GM18511 (cell line): ENCODE data around the gene SMIM13.

Experiments
- ATAC-seq: cut with Tn5 transposase; IDR thresholded peaks from one replicate; pipeline ENCODE4 v1.9.1; 2021; ENCODE audit warnings: mild to moderate bottlenecking, moderate library complexity; ENCODE audit not compliant: unreplicated experiment

The SMIM13 gene

DNA sequence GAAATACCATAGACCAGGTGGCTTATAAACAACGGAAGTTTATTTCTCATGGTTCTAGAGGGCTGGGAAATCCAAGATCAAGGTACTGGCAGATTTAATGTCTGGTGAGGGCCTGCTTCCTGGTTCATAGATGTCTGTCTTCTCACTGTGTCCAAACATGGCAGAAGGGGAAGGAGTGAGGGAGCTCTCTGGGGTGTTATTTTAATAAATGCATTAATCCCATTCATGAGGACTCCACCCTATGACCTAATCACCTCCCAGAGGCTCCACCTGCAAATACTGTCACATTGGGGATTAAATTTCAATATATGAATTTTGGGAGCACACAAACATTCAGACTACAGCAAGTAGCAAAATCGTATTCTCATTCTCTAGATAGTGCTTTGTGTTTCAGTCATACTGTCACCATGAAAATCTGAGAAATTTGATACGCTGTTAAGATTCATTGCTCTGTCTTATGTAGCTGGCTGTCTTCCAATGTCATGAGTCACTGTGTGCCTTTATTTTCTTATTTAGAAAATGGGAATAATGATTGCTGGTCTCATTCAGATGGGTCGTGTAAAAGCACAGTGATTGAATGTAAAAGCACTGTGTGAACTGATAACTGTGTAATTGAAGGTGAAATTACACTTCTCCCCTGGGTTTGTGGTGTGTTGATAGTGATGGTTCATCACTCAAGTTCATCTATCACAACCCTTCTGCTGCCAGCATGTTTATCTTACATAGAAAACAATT is 26.8 kb downstream of the SMIM13 start:
- ATAC-seq, result no peak

DNA sequence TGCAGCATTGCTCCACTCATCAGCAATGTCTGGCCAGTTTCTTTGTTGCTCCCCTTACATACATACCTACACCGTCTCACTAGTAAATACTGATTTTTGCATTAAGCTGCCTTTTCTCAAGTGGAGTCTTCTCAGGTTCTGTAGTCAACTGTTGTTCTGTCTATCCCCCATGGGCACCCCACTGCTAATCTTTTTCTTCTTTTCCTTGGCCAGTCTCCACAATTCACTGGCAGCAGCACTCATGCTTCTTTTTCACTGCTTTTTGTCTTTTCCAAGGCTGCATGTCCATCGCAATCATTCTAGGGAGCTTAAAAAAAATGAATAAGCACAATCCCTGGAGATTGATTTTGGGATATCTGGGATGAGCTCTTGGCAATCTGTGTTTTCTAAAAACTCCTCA is 28.2 kb downstream of the SMIM13 start:
- ATAC-seq, result no peak

DNA sequence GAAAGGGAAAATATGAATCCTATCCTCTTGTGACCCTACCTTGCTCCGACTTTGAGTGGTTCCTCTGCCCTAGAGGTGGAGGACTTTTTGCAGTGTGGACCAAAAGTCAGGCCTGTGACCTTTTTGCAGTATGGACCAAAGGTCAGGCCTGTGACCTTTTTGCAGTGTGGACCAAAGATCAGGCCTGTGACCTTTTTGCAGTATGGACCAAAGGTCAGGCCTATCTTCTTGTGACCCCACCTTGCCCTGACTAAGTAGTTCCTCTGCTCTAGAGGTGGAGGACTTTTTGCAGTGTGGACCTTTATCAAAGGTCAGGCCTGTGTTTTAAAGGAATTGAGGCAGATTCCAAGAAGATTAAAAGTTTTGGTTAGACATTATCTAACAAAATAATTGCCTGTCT is 28.7 kb downstream of the SMIM13 start:
- no peak for ATAC-seq

DNA sequence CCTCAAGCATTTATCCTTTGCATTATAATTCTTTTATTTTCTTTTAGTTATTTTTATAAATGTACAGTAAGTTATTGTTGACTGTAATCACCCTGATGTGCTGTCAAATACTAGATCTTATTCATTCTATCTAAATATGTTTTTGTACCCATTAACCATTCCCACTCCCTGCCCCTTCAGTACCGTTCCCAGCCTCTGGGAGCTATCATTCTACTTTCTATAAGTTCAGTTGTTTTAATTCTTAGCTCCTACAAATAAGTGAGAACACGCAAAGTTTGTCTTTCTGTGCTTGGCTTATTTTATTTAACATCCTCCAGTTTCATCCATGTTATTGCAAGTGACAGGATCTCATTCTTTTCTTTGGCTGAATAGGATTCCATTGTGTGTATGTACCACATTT is 30.3 kb downstream of the SMIM13 start:
- ATAC-seq, result no peak

DNA sequence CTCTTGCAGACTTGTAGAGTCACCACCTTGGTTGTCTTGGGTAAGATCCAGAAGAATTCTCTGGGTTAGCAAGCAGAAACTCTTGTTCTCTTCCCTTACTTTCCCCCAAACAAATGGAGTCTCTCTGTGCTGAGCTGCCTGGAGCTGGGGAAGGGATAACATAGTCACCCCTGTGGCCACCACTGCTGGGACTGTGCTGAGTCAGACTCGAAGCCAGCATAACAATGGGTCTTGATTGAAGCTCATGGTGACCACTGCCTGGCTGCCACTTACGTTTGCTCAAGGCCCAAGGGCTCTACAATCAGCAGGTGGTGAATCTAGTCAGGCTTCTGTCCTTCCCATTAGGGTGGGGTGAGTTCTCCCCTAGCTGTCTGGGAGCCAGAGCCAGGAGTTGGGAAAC is 33.2 kb downstream of the SMIM13 start:
- ATAC-seq, result no peak

DNA sequence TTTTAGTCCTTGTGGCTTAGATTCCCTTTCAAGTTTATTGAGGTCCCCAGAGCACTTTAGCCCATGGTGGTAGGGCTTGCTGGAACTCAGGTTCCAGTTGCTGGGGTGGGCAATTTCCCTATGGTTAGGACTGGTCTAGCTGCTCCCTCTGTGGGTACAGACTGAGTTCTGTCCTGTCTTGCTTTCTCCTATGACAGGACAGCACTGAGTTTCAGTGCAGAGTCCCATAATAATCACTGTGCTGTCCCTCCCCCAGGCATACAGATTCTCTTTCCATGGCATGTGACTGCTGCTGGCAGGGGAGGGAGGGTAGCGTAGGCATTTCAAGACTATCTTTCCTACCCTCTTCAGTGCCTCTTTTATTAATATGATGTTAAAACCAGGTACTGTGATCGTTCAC is 35.0 kb downstream of the SMIM13 start:
- no peak for ATAC-seq

DNA sequence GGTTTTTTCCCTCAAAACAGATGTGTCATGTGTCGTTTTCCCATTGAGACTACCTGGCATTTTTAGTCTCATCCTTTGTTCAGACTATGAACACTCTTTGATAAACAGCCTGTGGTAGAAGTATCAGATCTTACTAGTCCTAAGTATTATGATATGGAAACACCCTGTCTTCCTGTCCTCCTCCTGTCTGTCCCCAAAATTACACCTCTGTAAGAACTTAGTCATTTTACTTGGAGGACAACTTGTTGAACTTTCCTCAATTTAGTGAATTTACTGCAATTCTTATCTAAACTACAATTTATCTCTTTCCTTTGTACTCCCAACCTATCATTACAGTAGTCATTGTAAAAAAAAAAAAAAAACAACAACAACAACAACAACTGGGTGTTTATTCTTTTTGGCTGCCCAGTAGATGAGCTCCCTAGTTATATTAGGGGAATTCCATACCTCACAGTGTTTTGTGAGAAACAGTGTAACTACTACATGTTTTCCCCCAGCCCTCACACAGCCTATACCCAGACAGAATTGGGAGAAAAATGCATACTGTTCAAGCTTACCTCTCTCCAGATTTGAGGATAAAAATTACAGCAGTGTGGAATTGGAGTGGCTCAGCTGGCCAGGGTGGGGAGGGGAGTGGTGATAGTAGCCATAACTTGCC is 36.4 kb downstream of the SMIM13 start:
- peak; percentile 57 for ATAC-seq

DNA sequence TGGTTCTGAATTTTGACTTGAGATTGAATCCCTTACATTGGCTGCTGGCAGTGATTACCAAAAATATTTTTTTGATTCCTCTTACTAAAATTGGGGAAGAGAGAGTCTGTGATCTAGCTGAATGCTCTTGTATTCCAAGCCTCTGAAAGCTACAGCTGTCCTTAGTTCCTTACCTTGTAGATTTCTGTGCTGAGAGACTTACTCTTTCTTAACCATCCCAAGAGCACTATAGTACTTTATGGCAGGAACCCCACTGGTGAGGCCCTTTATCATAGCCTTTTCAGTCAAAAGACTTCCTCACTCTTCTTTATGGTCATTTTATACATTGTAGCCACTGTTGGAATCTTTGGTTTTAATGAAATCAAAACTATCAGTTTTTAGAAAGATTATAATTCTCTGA is 37.0 kb downstream of the SMIM13 start:
- ATAC-seq, result no peak

DNA sequence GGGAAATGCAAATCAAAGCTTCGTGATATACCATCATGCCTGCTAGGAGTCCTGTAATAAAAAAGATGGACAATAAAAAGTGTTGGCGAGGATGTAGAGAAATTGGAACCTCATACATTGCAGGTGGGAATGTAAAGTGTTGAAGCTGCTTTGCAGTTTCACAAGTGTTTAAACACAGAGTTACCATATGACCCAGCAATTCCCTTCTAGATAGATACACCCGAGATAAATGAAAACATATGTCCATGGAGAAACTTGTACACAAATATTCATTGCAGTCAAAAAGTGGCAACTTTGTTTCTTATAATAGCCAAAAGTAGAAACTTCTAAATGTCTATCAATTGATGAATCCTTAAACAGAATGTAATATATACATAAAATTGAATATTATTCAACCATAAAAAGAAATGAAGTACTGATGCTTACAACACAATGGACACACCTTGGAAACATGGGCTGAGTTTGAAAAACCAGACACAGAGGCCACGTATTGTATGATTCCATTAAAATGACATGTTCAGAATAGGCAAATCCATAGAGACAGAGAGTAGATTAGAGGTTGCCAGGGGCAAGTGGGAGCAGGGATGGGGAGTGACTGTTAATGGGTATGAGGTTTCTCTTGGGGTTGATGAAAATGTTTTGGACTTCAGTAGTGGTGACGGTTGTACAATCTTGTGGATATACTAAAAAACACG is 38.7 kb downstream of the SMIM13 start:
- ATAC-seq, result no peak

DNA sequence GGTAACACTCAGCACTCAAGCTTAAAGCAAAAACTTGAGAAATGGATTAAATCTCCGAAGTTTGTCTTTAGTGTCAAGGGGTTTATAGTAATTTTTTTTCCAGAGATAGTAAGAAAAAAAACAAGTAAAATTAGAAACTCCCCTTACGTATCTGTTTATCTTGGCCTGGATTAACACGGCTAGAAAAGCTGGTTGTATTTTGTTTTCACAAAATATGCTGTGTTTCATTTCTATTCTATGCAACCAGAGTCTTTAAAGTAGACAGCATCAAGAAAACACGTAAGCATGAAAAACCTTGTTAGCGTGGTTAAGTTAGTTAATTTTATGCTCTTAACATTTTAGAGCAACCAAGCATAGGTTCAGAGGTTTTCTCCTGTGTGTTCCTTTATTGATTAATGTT is 39.6 kb downstream of the SMIM13 start:
- ATAC-seq, result no peak

DNA sequence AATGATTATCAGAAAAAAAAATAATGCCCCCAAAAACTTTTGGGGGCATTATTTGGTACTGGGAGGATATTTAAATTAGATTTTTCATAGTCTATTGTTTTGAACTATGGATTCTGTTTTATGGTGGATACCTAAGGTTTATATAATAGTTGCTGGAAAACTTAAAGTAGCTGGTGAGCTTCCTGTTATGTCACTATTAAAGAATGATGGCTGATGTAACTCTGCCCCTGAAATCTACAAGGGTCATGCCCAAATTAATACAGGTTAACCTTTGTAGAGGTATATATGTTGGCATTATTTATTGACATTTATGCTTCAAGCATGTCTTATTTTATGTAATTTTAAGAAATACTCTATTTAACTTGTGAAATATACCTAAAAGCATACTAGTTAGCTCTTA is 43.2 kb downstream of the SMIM13 start:
- no peak for ATAC-seq

DNA sequence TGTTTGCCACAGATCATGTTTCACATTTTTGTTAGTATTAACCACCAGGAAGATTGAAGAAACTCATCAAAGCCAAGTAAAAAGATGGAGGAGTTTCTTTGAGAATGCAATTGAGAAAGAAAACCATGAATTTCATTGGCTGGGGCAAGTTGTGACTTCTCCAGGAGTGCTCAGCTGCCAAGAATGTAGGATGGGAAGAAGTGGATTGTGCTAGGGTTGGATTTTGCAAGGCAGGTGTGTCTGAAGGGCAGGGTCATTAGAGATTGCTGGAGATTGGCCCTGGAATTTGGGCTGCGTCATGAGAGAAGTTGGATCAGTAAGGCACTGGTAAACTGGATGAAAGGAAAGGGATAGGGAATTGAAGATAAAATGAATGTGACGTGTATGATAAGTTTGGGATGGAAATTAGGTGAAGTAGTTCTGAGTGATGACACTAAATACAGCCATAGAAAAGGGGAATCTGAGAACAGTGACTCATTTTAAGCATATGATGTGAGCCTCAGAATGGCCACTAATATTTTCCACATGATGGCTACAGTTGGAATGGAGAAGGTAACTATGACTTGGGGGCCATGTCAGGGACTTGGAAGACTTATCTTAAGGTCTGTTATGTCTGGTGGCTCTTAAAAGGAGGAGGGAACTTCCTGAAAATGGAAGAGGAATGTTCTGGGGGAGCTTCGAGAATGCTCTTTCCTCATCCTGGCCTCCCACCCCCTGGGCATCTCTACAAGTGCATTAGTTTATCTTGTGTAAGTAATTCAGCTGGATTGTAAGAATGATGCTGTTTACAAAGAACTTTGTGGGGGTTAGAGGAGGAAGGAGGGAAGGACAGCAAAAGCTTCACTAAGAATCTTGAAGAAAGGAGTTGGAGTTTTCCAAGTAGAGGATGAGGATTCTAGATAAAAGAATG is 45.7 kb downstream of the SMIM13 start:
- ATAC-seq, result no peak

DNA sequence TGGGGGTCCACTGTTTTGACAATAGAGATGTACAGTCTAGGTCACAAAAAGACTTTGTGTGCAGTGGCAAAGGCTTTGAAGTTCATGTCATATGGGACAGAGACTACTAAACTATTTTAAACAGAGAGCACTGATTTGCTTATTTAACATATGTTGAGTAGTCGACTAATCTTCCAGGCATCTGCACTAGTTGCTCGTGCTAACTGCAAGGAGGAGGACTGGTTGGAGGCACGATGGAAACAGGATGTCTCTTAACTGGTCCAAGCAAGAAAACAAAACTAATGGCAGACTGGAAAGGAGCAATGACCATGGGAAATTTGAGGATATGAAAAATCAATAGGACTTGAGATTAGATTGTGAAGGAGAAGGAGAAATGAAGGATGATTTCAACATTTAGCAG is 46.4 kb downstream of the SMIM13 start:
- ATAC-seq, result no peak

DNA sequence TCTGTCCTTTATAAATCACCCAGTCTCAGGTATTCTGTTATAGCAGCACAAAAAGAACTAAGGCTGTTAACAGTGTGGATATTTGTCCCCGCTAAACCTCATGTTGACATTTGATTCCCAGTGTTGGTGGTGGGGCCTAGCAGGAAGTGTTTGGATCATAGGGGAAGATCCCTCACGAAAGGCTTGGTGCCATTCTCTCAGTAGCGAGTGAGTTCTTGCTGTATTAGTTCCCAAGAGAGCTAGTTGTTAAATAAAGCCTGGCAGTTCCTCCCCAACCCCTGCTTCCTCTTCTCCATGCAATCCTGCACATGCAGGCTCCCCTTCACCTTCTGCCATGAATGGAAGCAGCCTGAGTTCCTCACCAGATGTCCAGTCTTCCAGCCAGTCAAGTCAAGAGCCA is 47.7 kb downstream of the SMIM13 start:
- ATAC-seq, result no peak

DNA sequence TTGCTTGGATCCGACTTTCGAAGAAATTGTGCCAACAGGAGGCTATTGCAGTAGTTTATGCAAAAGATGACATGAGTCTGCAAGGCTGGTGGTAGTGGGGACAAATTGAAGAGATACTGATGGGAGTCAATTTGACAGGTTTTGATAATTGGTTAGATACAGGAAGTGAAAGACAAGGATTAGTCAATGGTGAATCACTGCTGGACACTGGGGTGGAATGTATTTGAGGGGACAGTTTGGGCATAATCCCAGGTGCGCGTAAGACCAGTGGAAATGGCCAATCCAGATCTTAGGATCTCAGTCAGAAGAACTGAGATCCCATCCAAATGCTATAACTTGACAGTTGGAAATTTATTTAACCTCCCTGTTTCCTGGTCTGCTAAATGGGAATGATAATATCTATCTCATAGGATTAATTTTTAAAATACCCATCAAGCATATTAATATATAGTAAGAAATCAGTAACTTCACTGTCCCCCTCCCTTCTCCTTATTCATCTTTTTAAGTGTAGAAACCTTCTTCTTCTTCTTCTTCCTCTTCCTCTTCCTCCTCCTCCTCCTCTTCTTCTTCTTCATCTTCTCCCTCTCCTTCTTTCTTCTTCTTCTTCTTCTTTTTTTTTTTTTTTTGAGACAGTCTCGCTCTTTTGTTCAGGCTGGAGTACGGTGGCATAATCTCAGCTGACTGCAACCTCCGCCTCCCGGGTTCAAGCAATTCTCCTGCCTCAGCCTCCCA is 48.8 kb downstream of the SMIM13 start:
- ATAC-seq, result no peak

DNA sequence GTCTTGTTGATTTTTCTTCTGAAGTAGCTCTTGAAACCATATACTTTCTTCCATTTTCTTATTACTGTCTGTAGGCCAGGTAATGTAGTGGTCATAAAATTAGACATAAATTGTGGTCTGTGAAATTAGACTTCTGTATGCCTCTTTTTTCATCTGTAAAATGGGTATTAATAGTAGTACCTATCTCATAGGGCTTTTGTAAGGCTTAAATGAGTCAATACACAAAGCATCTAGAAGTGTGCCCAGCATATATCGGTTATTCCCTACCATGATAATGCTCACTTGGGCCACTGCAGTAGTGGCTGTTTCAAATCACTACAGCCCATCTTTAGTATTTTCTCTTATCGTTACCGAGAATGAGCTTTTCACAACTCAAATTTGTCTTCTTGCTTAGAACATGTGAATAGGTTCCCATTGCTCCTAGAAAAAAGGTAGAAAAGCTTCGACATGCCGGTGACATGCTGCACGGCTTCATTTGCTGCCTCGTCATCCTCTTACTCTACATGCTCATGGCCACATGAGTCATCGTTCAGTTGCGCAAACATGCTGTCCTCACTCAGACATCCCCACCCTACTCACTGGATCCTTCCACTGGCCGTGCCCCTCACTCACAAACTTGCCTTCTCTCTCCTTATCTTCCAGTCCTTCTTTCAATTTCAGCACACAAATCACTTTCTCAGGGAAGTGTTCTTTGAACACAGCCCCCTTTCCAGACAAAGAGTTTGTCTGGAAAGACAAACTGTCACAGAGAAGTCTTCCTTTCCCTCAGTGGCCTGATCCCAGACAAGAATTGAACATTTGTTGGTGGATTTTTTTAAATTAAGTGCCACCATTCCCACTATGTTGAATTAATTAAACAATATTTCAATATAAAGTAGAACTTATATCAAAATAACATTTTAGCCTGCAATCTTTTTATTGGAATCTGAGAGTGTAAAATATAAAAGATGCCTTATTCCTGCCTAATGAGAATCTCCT is 50.0 kb downstream of the SMIM13 start:
- no peak for ATAC-seq

DNA sequence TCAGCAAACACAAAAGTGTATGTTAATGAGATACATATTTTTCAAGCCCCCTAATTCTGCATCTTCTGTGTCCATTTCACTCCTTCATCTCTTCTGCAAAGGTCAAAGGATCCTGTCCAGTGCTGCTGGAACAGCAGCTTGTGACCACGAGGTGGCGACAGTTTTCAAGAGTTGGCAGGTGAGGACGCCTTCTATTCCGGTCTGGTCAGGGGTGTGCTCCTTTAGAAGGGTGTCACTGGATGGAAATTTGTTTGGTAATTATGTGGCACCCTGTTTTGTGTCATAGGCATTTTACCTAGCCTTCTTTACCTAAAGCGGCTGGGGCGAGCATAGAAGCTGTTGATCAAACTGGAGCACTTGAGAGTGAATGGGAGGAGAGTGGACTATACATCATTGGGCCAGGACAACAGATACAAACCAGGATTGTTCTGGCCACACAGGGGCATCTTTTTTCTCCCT is 50.8 kb downstream of the SMIM13 start:
- peak; percentile 83 for ATAC-seq

DNA sequence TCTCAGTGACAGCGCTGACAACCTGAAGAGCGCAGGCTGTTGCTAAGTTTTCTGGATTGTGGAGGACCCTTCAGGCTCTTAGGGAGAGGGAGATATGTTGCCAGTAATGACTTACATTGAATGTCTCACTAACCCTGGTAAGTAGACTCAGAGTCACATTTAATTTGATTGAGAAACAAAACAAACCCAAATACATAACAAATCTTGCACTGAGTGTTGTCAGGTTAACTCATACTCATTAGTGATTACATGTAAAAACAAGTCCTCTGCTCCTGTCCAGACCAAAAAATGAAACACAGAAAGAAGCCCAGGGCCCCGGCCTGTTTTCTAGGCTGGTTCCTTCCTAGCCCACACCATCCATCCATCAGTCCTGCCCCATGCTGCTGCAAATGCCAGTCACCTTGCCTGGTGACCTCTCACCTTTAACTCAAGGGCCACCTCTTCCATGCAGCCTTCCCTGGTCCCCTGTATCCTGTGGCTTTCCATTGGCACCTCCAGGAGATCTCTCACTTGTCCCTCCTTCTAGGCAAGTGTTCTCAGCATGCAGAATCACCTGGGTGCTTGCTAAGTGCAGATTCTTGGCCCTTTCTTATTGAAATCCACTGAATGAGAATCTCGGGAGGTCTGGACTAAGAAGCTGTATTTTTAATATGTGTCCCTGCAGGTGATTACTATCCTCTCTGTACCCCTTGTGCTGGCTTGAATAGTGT is 52.6 kb downstream of the SMIM13 start:
- ATAC-seq, result no peak

DNA sequence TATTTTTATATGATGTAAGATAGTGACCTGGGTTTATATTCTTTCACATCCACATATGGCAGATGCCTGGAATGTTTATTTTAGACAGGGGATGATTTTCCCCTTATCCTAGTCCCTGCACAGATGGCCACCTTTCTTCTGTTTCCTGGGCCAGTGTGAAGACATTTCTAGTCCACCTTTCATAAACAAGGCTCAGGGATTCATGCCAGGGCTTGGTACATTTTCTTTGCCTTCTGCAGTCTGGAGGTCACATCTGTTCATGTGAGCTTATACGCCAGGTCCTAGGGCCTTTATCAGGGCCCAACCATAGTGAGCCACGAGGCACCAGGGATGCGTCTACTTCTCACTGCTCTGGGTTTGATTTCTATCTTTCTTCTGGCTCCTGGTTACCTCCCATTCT is 55.9 kb downstream of the SMIM13 start:
- no peak for ATAC-seq
